Spleen (tissue), 7 donors: ENCODE measurements around the gene GGACT.

ENCODE experiments used
- POLR2A ChIP-seq, 3 donors: fragments of 450-650 bp; IDR thresholded peaks; one replicate each; pipeline ENCODE4 v1.5.1; 2017; ENCODE audit warnings: antibody characterized with exemption in 3 of 3, mild to moderate bottlenecking in 1 of 3
- TF ChIP-seq, protein P1 (sequence below), 11 experiments: fragments of 200-600 bp in 7 of 11; fragments of 450-650 bp in 4 of 11; sonication (generic) in 4 of 11; IDR thresholded peaks in 8 of 11; conservative IDR thresholded peaks in 3 of 11; 1 replicate in 7 of 11; 2 replicates in 4 of 11; pipeline versions ENCODE4 v1.4.0 to v1.8.0; 2016 to 2021; ENCODE audit warnings: antibody characterized with exemption in 11 of 11, inconsistent platforms in 4 of 11, mild to moderate bottlenecking in 1 of 11
- donor health status: DM: no; HTN: no; CAD: no; lungs with moderate emphysema.
- donor health status: DM: no; HTN: no; CAD: no.
- donor health status: DM: no; HTN: no; CAD: no.

DNA sequence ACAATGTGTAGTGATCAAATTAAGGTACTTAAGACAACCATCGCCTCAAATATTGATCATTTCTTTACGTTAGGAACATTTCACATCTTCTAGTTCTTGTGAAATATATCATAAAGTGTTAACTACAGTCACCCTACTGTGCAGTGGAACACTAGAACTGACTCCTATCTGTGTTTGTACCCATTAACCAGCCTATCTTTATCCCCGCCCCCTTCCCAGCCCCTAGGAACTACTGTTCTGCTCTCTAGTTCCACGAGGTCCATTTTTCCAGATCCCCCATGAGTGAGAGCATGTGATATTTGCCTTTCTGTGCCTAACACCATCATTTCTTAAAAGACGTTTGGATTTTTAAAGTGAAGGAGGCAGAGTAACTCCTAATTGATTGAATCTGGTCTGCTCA is 24.4 kb upstream of the GGACT start:
- TF ChIP-seq, protein P1, sequence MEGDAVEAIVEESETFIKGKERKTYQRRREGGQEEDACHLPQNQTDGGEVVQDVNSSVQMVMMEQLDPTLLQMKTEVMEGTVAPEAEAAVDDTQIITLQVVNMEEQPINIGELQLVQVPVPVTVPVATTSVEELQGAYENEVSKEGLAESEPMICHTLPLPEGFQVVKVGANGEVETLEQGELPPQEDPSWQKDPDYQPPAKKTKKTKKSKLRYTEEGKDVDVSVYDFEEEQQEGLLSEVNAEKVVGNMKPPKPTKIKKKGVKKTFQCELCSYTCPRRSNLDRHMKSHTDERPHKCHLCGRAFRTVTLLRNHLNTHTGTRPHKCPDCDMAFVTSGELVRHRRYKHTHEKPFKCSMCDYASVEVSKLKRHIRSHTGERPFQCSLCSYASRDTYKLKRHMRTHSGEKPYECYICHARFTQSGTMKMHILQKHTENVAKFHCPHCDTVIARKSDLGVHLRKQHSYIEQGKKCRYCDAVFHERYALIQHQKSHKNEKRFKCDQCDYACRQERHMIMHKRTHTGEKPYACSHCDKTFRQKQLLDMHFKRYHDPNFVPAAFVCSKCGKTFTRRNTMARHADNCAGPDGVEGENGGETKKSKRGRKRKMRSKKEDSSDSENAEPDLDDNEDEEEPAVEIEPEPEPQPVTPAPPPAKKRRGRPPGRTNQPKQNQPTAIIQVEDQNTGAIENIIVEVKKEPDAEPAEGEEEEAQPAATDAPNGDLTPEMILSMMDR (IDR thresholded peaks at IDR 0.05 in 8 of 11, conservative IDR thresholded peaks at IDR 0.05 in 3 of 11) = no peak
- no peak for TF ChIP-seq POLR2A (IDR thresholded peaks at IDR 0.05)
